ENCODE results near the gene GRIK4.
"Not testable (repeated sequence)": the region's sequence is repeated elsewhere in the genome, so short reads cannot be mapped to it uniquely, and the experiment has no call there.

Gene GRIK4

GRCh38 chr11:120574876-120575275 lies 63.3 kb downstream of the GRIK4 start:
- Histone ChIP-seq H3K27me3 (ENCODE audit: control insufficient read depth in 2 of 2, insufficient read depth in 2 of 2, low read length in 2 of 2) (peaks cover 5 to 18% of the 10 kb centered on the region in 2 donors), H3K27ac (ENCODE audit: low read depth in 2 of 2, low read length in 2 of 2) (no peak overlapping the region), H3K9ac (ENCODE audit: low read depth in 1 of 2, low read length in 2 of 2) (no peak overlapping the region)

DNA sequence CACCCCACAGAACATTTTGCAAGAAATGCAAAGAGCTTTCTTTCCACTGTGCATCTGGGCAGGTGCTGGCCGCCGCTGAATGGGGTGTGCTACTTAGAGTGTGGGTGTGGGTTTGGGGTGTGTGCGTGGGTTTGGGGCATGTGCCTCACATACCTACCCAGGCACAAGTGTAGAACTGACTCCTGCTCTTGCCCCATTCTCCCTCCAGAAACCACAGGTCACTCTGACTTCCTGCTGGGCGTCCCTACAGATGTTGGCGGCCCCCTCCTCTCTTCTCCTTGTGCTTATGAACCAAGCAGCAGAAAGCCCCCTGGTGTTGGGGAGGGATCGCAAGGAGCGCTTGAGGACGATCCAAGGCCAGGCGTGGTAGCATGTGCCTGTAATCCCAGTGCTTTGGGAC lies 63.9 kb downstream of the GRIK4 start:
- no peak overlapping the region for H3K9ac ChIP-seq (ENCODE audit: low read depth in 1 of 2, low read length in 2 of 2)
- H3K36me3 ChIP-seq (ENCODE audit: control insufficient read depth in 2 of 2, insufficient read depth in 2 of 2, low read length in 2 of 2): no peaks in the 10 kb centered on the region

More at GRCh38 chr11:120574876-120575275, 63.3 kb downstream of the GRIK4 start:
- Histone ChIP-seq H3K4me1 (ENCODE audit: control insufficient read depth in 2 of 2, insufficient read depth in 2 of 2, low read length in 2 of 2) (no peaks in the 10 kb centered on the region), H3K36me3 (ENCODE audit: control insufficient read depth in 2 of 2, insufficient read depth in 2 of 2, low read length in 2 of 2) (no peaks in the 10 kb centered on the region), H3K4me3 (ENCODE audit: low read length in 2 of 2) (no peak overlapping the region), H3K9me3 (ENCODE audit: control insufficient read depth in 2 of 2, low read length in 2 of 2) (no peaks in the 10 kb centered on the region)

DNA sequence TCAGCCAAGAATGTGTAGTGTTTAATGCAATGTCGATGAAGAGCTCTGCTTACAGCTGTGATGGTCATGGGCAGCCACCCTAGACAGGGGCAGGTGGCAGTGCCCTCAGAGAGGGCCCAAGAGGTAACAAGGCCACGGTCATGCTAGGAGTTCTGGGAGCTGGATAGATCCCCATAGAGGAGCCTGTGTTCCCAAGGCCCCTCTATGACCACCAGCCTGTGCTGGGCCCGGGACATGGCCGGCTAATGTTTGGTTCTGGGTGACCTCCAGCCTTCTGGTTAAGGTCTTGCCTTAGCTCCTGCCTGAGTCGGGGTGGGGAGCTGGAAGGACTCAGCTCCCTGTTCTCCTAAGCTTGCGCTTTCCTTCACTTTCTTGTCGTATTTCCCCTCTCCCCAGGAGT lies 65.1 kb downstream of the GRIK4 start:
- Histone ChIP-seq H3K4me1 (ENCODE audit: control insufficient read depth in 2 of 2, insufficient read depth in 2 of 2, low read length in 2 of 2) (no peaks in the 10 kb centered on the region), H3K9me3 (ENCODE audit: control insufficient read depth in 2 of 2, low read length in 2 of 2) (no peaks in the 10 kb centered on the region)

More for the DNA sequence above, 63.9 kb downstream of the GRIK4 start:
- Histone ChIP-seq H3K9me3 (ENCODE audit: control insufficient read depth in 2 of 2, low read length in 2 of 2) (no peaks in the 10 kb centered on the region), H3K27me3 (ENCODE audit: control insufficient read depth in 2 of 2, insufficient read depth in 2 of 2, low read length in 2 of 2) (peaks cover 5 to 14% of the 10 kb centered on the region in 2 donors), H3K4me3 (ENCODE audit: low read length in 2 of 2) (no peak overlapping the region), H3K27ac (ENCODE audit: low read depth in 2 of 2, low read length in 2 of 2) (no peak overlapping the region), H3K4me1 (ENCODE audit: control insufficient read depth in 2 of 2, insufficient read depth in 2 of 2, low read length in 2 of 2) (no peaks in the 10 kb centered on the region)

GRCh38 chr11:120577041-120577440 lies 65.5 kb downstream of the GRIK4 start:
- H3K36me3 ChIP-seq (ENCODE audit: control insufficient read depth in 2 of 2, insufficient read depth in 2 of 2, low read length in 2 of 2): no peaks in the 10 kb centered on the region
- no peak overlapping the region for H3K4me3 ChIP-seq (ENCODE audit: low read length in 2 of 2)
- no peaks in the 10 kb centered on the region for H3K4me1 ChIP-seq (ENCODE audit: control insufficient read depth in 2 of 2, insufficient read depth in 2 of 2, low read length in 2 of 2)
- no peak overlapping the region for H3K27ac ChIP-seq (ENCODE audit: low read depth in 2 of 2, low read length in 2 of 2)
- peaks cover 5 to 14% of the 10 kb centered on the region in 2 donors for H3K27me3 ChIP-seq (ENCODE audit: control insufficient read depth in 2 of 2, insufficient read depth in 2 of 2, low read length in 2 of 2)
- H3K9ac ChIP-seq (ENCODE audit: low read depth in 1 of 2, low read length in 2 of 2): no peak overlapping the region
- no peaks in the 10 kb centered on the region for H3K9me3 ChIP-seq (ENCODE audit: control insufficient read depth in 2 of 2, low read length in 2 of 2)

More for the DNA sequence above, 65.1 kb downstream of the GRIK4 start:
- Histone ChIP-seq H3K9ac (ENCODE audit: low read depth in 1 of 2, low read length in 2 of 2) (no peak overlapping the region), H3K36me3 (ENCODE audit: control insufficient read depth in 2 of 2, insufficient read depth in 2 of 2, low read length in 2 of 2) (no peaks in the 10 kb centered on the region), H3K4me3 (ENCODE audit: low read length in 2 of 2) (no peak overlapping the region), H3K27ac (ENCODE audit: low read depth in 2 of 2, low read length in 2 of 2) (no peak overlapping the region), H3K27me3 (ENCODE audit: control insufficient read depth in 2 of 2, insufficient read depth in 2 of 2, low read length in 2 of 2) (peaks cover 5 to 14% of the 10 kb centered on the region in 2 donors)

- Histone ChIP-seq H3K9ac (ENCODE audit: low read depth in 1 of 2, low read length in 2 of 2) (no peak overlapping the region), H3K27ac (ENCODE audit: low read depth in 2 of 2, low read length in 2 of 2) (no peak overlapping the region), H3K4me3 (ENCODE audit: low read length in 2 of 2) (no peak overlapping the region), H3K36me3 (ENCODE audit: control insufficient read depth in 2 of 2, insufficient read depth in 2 of 2, low read length in 2 of 2) (no peaks in the 10 kb centered on the region), H3K27me3 (ENCODE audit: control insufficient read depth in 2 of 2, insufficient read depth in 2 of 2, low read length in 2 of 2) (peaks cover 5 to 9% of the 10 kb centered on the region in 2 donors), H3K9me3 (ENCODE audit: control insufficient read depth in 2 of 2, low read length in 2 of 2) (no peaks in the 10 kb centered on the region), H3K4me1 (ENCODE audit: control insufficient read depth in 2 of 2, insufficient read depth in 2 of 2, low read length in 2 of 2) (no peaks in the 10 kb centered on the region)
Observed at GRCh38 chr11:120577624-120578363, 66.2 kb downstream of the GRIK4 start.

- Histone ChIP-seq H3K36me3 (ENCODE audit: control insufficient read depth in 2 of 2, insufficient read depth in 2 of 2, low read length in 2 of 2) (no peaks in the 10 kb centered on the region), H3K27me3 (ENCODE audit: control insufficient read depth in 2 of 2, insufficient read depth in 2 of 2, low read length in 2 of 2) (peaks cover 5 to 7% of the 10 kb centered on the region in 2 donors), H3K4me3 (ENCODE audit: low read length in 2 of 2) (no peak overlapping the region), H3K9ac (ENCODE audit: low read depth in 1 of 2, low read length in 2 of 2) (no peak overlapping the region), H3K4me1 (ENCODE audit: control insufficient read depth in 2 of 2, insufficient read depth in 2 of 2, low read length in 2 of 2) (no peaks in the 10 kb centered on the region), H3K27ac (ENCODE audit: low read depth in 2 of 2, low read length in 2 of 2) (no peak overlapping the region), H3K9me3 (ENCODE audit: control insufficient read depth in 2 of 2, low read length in 2 of 2) (no peaks in the 10 kb centered on the region)
Observed at GRCh38 chr11:120578596-120579154, 67.1 kb downstream of the GRIK4 start.

DNA sequence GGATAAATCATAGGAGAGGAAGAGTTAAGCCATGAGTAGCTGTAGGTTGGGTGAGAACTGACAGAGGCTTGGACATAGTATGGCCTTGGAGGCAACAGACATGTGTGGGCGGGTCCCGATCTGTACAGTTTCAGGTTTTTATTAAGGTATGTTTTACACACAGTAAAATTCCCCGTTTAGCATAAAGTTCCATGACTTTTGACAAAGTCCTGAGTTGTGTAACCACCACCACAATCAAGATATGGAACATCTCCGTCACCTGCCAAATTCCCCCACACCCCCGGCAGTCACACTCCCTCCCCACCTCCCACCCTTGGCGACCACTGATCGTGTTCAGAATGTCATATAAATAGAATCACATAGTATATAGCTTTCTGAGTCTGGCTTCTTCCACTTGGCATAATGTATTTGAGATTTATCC lies 68.1 kb downstream of the GRIK4 start:
- H3K9ac ChIP-seq (ENCODE audit: low read depth in 1 of 2, low read length in 2 of 2): no peak overlapping the region
- H3K9me3 ChIP-seq (ENCODE audit: control insufficient read depth in 2 of 2, low read length in 2 of 2): no peaks in the 10 kb centered on the region
- no peaks in the 10 kb centered on the region for H3K4me1 ChIP-seq (ENCODE audit: control insufficient read depth in 2 of 2, insufficient read depth in 2 of 2, low read length in 2 of 2)
- H3K27ac ChIP-seq (ENCODE audit: low read depth in 2 of 2, low read length in 2 of 2): no peak overlapping the region
- H3K4me3 ChIP-seq (ENCODE audit: low read length in 2 of 2): no peak overlapping the region
- peaks cover 7 to 8% of the 10 kb centered on the region in 2 donors for H3K27me3 ChIP-seq (ENCODE audit: control insufficient read depth in 2 of 2, insufficient read depth in 2 of 2, low read length in 2 of 2)
- H3K36me3 ChIP-seq (ENCODE audit: control insufficient read depth in 2 of 2, insufficient read depth in 2 of 2, low read length in 2 of 2): no peaks in the 10 kb centered on the region

DNA sequence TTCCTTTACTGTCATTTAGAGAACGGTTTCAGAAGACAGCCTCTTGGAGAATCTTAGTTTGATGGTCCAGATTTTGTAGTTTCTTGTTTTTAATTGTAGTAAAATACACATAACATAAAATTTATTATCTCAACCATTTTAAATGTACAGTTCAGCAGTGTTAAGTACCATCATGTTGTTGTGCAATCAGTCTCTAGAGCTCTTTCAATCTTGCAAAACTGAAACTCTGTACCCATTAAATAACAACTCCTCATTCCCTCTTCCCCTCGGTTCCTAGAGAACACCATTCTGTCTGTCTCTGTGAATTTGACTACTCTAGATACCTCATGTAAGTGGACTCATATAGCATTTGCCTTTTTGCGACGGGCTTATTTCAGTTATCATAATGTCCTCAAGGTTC lies 69.8 kb downstream of the GRIK4 start:
- H3K27ac ChIP-seq (ENCODE audit: low read depth in 2 of 2, low read length in 2 of 2): no peak overlapping the region
- H3K36me3 ChIP-seq (ENCODE audit: control insufficient read depth in 2 of 2, insufficient read depth in 2 of 2, low read length in 2 of 2): no peaks in the 10 kb centered on the region
- no peak overlapping the region for H3K4me3 ChIP-seq (ENCODE audit: low read length in 2 of 2)
- H3K27me3 ChIP-seq (ENCODE audit: control insufficient read depth in 2 of 2, insufficient read depth in 2 of 2, low read length in 2 of 2): peaks cover 7 to 8% of the 10 kb centered on the region in 2 donors
- H3K4me1 ChIP-seq (ENCODE audit: control insufficient read depth in 2 of 2, insufficient read depth in 2 of 2, low read length in 2 of 2): no peaks in the 10 kb centered on the region
- no peaks in the 10 kb centered on the region for H3K9me3 ChIP-seq (ENCODE audit: control insufficient read depth in 2 of 2, low read length in 2 of 2)
- no peak overlapping the region for H3K9ac ChIP-seq (ENCODE audit: low read depth in 1 of 2, low read length in 2 of 2)

- not testable (repeated sequence) for H3K27me3 ChIP-seq (ENCODE audit: control insufficient read depth in 2 of 2, insufficient read depth in 2 of 2, low read length in 2 of 2); H3K27ac ChIP-seq (ENCODE audit: low read depth in 2 of 2, low read length in 2 of 2); H3K4me3 ChIP-seq (ENCODE audit: low read length in 2 of 2); H3K4me1 ChIP-seq (ENCODE audit: control insufficient read depth in 2 of 2, insufficient read depth in 2 of 2, low read length in 2 of 2); H3K9me3 ChIP-seq (ENCODE audit: control insufficient read depth in 2 of 2, low read length in 2 of 2); H3K9ac ChIP-seq (ENCODE audit: low read depth in 1 of 2, low read length in 2 of 2); H3K36me3 ChIP-seq (ENCODE audit: control insufficient read depth in 2 of 2, insufficient read depth in 2 of 2, low read length in 2 of 2)
Observed at GRCh38 chr11:120582535-120582934, 71.0 kb downstream of the GRIK4 start.

DNA sequence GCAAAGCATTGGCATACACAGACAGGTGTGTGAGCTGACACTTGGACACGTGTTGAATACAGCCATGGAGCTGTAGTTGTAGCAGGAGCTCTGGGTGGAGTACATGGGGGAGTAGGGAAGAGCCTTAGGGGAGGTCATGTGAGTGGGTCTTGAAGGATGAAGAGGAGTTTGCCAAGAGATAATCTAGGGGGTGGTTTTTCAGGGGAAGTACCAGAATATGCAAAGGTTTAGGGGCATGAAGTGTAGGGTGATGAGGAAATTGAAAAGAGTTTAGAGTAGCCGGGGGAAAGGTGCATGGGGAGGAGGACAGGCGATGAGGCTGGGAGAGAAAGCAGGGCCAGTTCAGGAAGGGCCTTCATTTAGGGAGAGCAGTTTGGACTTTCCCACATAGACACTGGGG lies 74.5 kb downstream of the GRIK4 start:
- no peaks in the 10 kb centered on the region for H3K9me3 ChIP-seq (ENCODE audit: control insufficient read depth in 2 of 2, low read length in 2 of 2)
- H3K27me3 ChIP-seq (ENCODE audit: control insufficient read depth in 2 of 2, insufficient read depth in 2 of 2, low read length in 2 of 2): peaks cover 0 to 3% of the 10 kb centered on the region in 2 donors
- H3K4me3 ChIP-seq (ENCODE audit: low read length in 2 of 2): no peak overlapping the region
- H3K27ac ChIP-seq (ENCODE audit: low read depth in 2 of 2, low read length in 2 of 2): no peak overlapping the region
- H3K4me1 ChIP-seq (ENCODE audit: control insufficient read depth in 2 of 2, insufficient read depth in 2 of 2, low read length in 2 of 2): no peaks in the 10 kb centered on the region
- no peak overlapping the region for H3K9ac ChIP-seq (ENCODE audit: low read depth in 1 of 2, low read length in 2 of 2)
- no peaks in the 10 kb centered on the region for H3K36me3 ChIP-seq (ENCODE audit: control insufficient read depth in 2 of 2, insufficient read depth in 2 of 2, low read length in 2 of 2)

All from mucosa of rectum (tissue), 2 donors.